GM18873 (cell line): ENCODE results near the gene NTN4.
"Not testable (repeated sequence)": the region's sequence is repeated elsewhere in the genome, so short reads cannot be mapped to it uniquely, and the experiment has no call there.

ENCODE experiments used
- ATAC-seq: cut with Tn5 transposase; IDR thresholded peaks from one replicate; pipeline ENCODE4 v1.9.1; 2021; ENCODE audit warnings: mild to moderate bottlenecking, moderate library complexity, moderate number of reproducible peaks; ENCODE audit not compliant: unreplicated experiment, low FRiP score

The NTN4 gene

DNA sequence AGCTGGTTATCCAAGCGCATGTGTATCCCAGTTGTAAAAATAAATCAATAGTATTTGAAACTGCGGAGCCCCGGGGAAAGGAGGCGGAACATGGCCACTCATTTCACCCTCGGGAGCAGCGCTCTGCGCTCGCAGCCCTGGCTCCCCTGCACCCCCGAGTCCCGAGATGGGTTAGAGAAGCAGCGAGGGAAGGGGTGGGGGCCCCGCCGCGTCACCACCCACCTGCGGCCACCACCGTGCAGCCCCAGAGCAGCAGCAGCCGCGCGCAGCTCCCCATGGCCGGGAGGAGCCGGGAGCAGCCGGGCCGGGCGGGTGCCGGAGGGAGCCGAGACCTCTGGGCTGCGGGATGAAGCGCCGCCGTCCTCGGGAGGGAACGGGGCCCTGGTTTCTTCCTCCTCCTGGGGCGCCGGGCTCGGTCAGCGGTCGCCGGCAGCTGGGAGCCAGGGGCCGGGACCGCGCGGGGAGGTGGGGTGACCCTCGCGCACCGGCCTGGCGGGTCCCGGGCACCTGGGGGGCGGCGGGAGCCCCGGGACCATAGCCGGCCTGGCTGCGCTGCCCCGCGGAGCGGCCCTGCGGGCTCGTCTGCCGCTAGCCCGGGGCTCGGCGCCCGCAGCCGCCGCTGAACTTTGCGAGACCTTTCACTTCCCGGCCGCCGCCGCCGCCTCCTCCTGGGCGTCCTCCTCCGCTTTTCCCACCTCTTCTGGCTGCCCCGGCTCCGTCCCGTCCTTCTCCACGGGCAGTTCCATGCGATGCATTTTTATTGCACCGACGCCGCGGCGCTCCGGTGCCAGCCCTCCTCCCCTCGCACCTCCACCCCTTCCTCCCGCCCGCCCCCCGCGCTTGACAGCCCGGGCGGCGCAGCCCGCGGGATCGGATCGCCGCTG is at the start of gene NTN4:
NTN4 (minus strand) TSS at position 732 of the 884 bp plus-strand sequence; CDS start at position 277, 455 bp downstream.
- ATAC-seq: no peak

DNA sequence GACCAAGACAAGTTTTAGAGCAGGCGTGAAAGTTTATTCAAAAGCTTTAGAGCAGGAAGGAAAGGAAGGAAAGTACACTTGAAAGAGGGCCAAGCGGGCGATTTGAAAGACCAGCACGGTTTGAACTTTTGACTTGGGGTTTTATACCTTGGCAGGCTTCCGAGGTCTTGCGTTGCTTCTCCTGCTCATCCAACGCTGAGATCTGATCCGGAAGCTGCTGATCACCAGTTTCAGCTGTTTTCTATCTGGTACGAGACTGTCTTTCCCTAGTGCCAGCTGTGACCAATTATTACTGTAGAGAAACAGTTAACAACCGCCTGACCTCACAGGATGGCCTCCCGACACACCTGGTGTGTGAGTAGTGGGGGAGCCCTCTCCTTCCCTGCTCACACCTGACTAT is 47.6 kb upstream of the NTN4 start:
- ATAC-seq: no peak

DNA sequence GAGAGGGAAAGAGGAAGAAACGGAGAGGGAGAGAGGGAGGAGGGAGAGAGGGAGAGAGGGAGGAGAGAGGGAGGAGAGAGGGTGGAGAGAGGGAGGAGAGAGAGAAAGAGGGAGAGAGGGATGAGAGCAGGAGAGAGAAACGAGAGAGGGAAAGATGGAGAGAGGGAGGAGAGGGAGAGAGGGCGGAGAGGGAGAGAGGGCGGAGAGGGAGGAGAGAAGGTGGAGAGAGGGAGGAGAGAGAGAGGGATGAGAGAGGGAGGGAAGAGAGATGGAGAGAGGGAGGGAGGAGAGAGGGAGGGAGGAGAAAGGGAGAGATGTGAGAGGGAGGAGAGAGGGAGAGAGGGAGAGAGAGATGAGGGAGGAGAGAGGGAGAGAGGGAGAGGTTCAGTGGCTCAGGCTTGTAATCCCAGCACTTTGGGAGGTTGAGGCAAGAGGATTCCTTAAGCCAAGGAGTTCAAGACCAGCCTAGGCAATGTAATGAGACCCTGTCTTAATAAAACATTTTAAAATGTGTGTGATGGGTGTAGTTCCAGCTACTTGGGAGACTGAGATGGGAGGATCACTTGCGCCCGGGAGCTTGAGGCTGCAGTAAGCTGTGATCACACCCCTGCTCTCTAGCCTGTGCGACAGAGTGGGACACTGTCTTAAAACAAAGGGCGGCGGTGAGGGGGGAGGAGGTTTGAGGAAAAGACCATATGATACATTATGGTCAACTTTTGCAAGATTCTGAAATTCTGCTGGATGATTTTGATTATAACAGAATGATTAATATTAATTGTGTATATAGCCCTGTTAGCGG is 46.9 kb upstream of the NTN4 start:
- ATAC-seq: no peak

DNA sequence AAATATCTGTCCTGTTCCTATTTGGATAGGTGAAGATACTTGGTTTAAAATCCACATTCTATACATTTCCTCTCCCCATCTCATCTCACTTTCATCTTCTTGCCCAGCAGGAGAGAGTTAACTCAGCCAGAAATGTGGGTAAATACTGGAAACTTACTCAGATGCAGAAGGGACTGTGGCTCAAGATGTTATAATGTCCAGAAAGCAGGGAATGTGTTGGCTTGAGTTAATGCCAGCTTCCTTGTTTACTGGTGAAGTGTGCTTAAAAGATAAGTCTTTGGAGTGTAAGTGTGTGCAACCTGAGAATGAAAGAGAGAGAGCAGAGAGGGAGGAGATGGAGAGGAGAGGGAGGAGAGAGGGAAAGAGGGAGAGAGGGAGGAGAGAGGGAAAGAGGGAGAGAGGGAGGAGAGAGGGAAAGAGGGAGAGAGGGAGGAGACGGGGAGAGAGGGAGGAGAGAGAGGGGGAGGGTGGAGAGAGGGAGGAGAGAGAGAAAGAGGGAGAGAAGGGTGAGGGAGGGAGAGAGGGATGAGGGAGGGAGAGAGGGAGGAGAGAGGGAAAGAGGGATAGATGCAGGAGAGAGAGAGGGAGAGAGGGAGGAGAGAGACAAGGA is 46.2 kb upstream of the NTN4 start:
- no peak for ATAC-seq

DNA sequence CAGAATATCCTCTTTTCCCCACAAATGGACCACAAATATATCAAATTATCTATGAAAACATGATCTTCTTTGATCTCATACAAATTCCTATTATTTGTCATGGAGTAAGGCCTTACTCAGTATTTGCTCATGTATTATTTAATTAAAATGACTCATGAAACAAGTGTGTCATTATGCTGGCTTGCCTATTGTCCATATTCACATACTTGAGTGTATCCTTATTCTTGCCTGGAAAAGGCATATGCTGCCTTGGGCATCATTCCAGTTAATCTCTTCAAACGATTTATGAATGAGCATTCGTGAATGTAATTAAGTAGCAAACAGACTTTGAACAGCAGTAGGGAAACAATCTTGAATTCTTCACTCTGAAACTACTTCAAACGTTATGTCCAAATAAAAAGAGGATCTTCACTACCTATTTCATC is 45.6 kb upstream of the NTN4 start:
- no peak for ATAC-seq

DNA sequence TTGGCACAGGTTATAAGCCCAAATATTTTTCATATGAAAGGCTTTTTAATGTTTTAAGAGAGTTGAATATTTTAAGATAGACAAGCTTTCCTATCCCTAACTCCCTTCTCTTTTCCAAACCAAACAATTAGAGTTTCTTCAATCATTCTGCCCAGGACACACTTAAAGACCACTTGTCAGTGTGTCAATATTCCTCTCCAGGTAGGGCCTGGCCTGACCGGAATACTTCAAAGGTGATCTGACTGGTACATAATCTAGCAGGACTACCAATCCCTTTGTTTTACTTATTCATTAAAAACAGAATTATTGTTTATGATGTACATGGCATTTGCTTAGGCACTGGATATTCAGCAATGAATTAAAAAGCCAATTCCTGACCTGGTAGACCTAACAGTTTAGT is 44.0 kb upstream of the NTN4 start:
- no peak for ATAC-seq

DNA sequence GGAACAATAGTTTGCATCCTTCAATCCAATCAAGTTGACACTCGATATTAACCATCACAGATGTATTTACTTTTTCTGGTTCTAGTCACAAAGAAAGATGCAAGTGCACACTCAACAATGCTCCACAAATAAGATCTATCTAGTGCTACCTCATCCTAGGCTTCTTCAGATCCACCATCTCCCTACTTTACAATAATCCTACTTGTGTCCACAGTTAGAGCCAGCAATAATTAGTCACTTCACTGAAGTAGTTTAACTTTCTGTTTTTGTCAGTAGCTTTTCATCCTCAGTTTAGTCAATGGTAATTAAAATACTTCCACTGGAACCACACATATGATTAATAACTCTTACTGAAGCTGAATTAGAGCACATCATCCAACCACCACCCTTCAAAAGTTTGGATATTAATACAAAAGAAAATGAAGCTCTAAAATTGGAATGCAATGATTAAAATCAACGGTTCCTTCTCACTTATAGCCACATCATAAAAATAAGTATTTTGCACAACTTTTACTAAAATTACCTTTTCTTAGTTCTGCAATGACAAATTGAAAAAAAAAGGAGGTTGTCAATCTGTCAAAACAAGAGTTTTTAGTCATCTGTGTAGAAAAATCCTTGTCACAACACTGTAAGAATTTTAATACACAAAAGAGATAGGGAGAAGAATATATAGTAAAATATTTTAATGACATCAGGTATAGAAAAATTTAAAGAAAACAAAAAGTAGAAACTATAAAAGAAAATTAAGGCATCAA is 39.9 kb upstream of the NTN4 start:
- no peak for ATAC-seq

DNA sequence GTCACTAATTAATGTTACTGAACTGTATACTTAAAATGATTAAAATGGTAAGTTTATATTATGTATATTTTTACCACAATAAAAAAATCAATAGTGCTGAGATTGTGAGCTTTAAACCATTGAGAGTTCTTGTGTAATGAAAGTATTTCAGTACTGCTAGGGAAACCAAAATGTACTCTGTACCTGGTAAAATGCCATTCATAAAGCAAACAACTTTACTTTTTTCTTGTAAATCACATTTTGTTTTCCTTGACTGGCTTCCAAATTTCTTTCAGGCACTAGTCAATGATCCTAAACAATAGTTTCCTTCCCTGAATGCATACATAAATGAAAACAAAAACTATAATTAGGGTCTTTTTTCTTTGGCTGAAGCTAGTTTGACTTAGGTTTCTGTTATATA is 38.8 kb upstream of the NTN4 start:
- no peak for ATAC-seq

DNA sequence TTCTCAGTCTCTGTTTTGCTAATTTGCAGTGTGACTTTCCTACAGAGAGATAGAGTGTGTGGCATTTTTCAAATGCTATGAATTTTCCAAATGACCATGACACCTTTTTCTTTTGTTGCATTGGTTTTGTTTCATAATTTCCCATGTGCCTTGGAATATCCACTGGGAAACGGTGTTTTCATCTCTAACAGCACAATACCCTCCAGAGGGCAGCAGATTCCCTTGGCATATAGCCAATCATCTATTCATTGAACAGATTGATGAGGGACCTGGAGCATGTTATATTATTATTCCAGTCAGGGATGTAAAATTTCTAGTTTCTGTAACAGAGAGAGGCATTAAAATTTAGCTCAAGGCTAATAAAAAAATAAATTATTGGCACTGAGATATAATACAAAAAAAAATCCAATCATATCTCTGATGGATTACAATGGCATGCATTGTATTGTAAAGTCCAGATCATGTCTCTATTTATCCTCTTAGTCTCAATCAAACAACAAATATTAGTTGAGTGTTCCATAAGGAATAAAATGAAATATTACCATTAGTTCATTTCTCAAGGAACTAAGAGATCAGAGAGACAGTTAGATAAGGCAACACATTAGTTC is 29.6 kb upstream of the NTN4 start:
- no peak for ATAC-seq

DNA sequence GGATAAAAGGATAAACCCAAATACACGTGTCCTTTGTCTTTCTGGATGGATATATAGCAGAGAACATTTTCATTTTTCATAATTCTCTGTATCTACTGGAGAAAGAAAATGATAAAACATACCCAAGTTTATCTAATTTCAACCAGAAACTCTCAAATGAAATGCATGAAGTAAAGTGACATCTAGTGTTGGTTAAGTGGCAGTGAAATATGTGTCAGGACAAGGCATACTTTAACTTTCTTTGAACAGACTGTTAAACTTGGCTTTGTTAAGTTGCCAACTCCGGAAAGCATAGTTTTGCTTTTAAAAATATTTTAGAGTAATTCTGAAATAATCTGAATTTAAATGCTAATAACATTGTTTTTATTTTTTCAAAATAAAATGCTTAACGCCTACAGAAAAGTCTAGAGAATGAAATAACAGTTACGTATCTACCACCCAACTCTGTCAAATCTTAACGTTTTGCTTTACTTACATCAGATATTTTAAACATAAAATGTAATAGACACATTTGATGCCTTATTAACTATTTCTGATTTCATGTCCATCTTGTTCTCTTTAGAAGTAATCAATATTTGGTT is 25.2 kb upstream of the NTN4 start:
- ATAC-seq: no peak

DNA sequence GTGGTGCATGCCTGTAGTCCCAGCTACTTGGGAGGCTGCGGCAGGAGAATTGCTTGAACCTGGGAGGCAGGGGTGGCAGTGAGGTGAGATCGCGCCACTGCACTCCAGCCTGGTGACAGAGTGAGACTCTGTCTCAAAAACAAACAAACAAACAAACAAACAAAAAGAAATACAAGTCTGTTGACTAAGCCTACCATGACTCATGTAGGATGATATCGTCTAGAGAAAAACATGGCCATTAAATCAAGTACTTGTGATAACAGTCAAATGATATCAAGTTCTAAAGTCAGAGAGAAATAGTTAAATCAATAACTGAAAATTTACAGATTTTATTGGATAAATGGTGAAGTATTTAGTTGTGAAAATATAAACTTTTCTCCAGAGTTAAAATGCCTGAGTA is 21.6 kb upstream of the NTN4 start:
- ATAC-seq: not testable (repeated sequence)

DNA sequence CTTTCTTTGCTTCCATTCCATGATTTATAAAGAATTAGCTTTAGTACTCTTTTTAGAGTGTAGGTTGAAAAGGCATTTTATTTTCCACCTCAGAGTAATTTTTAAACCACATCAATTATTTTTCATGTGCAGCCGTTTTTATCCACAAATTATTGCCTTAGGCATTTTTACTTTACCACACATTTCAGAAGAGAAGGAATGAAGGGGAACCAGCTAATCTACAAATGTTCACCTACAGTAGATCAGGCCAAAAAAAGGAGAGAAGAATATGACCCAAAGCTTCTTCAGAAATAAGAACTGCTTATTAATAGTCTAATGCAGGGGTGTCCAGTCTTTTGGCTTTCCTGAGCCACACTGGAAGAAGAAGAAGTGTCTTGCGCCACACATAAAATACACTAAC is 19.8 kb upstream of the NTN4 start:
- no peak for ATAC-seq

DNA sequence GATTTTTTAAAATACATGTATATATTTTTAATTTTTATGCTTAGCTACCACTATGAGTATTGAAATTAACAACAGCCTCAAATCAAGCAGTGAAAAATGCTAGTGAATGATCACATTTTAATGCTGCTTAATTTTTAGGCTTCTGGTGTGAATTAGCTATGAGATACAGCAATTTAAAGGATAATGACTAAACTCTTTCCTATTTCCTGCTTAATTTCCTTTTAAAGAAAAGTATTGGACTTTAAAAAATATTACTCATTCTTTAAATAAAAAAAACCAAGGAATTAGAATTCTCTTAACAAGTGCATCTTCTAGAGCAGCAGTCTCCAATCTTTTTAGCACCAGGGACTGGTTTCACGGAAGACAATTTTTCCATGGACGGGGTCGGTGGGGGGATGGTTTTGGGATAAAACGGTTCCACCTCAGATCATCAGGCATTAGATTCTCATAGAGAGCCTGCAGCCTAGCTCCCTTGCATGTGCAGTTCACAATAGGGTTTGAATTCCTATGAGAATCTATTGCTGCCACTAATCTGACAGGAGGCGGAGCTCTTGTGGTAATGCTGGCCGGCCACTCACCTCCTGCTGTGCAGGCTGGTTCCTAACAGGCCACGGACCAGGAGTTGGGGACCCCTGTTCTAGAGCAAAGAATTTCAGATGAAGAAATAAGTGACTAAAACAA is 18.6 kb upstream of the NTN4 start:
- ATAC-seq: no peak

DNA sequence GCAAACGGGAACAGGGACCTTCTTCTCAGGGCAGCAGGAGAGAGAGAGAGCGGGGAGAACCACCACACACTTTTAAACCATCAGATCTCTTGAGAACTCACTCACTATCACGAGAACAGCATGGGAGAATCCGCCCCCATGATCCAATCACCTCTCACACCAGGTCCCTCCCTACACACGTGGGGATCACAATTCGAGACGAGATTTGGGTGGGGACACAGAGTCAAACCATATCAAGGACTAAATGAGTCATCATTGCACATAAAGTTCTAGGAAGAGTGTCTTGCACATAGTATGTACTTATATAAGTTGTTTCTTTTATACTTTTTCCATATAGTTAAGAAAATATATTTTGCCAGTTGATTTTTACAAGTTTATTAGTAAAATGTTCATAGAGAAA is 17.6 kb upstream of the NTN4 start:
- ATAC-seq: no peak

DNA sequence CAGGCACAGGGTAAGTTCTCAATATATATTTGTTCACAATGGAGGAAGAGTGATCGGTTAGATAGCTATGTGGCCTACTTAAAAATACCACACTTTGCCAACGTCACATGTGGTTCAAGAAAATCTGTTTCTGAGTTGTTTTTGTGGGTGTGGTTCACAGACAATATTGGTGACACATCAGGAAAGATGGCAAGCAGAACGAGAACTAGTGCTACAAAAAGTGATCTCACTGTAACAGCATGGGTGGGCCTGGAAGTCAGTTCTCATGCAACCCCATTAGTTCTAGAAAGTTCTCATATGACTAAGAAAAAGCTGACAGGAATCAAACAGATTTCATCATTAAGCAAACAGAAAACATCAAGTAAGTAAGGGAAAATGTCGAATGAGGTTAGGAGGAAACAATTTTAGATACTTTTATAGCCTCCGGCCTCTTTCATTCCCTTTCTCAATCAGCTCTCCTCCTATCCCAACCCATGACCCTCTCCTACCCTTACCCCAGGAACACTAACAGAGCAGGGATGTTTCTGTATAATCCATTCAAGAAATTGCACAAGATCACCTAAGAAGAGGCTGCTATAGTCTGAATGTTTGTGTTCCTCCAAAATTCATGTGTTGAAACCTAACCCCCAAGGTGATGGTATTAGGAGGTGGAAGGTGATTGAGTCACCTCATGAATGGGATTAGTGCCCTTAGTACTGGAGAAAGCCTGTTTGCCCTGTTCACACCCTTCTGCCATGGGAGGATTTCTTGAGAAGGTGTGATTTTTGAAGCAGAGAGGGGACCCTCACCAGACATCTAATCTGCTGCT is 15.5 kb upstream of the NTN4 start:
- no peak for ATAC-seq

DNA sequence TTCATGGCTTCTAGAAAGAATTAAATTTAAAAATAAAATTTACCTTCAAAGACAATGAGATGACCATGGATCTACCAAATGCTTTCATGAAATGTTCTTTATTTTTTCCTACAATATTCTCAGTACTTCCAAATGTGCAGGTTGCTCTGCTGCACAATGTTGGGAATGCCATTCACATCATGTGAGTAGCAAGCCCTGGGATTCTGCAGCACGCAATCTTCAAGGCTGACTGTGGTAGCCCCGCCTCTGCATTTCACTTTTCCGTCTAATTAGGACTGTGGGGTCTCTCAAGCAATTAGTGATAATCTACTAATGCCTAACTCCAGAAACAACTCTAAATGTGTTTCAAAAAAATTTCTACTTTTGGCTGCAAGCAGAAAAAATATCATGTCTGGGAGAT is 13.7 kb upstream of the NTN4 start:
- no peak for ATAC-seq

DNA sequence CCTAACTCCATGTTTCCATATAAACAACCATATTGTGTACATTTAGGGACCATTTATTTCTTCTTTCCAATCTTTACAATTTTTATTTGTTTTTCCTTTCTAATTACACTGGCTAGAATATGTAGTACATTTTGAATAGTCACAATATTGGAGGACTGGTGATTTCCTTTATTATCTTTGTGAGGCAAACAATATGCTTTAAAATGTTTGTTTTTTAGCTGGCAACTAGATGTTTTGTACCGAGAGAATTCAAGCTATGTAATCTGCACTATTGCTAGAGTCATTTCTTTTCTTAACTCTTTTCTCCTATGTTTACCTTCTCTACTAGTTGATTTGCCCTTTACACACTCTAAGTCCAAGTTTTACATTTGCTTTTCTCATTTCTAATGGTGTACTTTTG is 13.3 kb upstream of the NTN4 start:
- no peak for ATAC-seq

DNA sequence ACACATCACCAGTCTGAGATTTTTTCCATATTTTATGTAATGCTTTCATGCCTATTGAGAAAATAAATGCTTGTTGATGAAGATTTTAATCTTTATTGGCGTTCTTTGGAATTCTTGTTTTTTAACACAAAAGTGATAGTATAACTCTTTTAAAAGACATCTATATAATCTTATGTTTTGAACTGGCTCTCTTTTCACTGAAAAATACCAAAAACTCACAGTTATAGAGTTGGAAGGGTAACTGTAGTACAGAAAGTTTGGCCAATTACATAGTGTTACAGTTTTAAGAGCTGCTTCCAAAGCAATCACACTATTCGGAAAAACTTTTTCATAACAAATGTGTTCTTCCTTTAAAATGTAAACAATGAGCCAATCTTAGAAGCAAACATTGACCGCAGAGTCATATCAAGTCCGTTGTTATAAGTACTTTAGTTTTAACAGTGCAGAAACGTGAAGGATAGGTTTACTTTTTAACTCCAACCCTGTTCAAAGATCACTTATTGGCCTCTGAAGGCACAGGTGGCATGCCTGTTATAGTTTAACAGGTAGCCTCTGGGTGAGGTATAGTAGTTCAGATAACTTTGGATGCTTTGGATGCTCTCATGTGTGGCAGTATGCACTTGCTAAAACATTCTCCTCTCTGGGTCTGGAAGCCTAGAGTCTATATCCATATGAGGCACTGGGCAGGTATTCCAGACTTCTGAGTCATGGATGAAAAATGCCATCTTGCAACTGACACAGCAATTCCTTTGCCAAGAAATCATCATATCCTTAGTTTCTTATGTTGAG is 12.1 kb upstream of the NTN4 start:
- no peak for ATAC-seq
